ENCODE data around the gene AIM2. TPM values are rescaled to one million over a fixed set of nuclear protein-coding genes. Genes with fewer than 3 reads are reported as not detected.
"Not testable (repeated sequence)": the region's sequence is repeated elsewhere in the genome, so short reads cannot be mapped to it uniquely, and the experiment has no call there.

Gene AIM2, protein sequence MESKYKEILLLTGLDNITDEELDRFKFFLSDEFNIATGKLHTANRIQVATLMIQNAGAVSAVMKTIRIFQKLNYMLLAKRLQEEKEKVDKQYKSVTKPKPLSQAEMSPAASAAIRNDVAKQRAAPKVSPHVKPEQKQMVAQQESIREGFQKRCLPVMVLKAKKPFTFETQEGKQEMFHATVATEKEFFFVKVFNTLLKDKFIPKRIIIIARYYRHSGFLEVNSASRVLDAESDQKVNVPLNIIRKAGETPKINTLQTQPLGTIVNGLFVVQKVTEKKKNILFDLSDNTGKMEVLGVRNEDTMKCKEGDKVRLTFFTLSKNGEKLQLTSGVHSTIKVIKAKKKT
- total RNA-seq, result 1 to 10 TPM in 1 of 2 donors, under 1 TPM in 1; 0.92 to 1.1 TPM
- long read RNA-seq, partial matches to known transcripts, result 0 of 1 reads
- long read RNA-seq, other reads (novel, unspliced or antisense), result 0 of 1 reads

DNA sequence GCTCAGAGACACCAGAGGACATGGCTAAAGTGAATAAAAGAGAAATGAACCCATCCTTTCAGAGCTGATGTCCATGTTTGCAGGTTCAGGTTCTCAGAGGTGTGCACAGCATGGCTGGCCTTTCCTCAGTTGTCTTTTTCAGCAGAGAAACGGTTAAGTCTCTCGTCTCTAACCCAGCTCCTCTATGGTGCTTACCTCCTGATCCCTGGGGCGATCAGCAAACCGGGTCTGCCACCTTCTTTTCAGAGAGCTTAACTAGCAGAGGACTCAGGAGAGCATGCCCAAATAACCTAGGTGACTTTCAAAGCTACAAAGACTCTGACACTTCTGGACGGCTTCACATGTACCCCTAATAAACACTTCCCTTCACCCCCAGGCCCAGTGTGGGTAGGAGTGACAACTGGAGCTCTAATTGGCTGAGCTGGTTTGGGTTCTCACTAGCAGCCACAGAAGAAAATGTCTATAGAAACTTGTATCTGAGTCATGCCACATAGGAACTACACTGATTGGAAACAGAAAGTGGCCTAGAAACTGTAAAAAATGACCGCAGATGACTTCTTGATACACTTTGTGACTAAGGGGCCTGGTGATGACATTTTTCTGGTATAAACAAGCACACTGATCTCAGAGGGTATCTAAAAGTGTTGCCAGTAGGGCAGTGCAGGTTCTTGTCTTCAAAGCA lies at the start of gene AIM2:
AIM2 (minus strand) TSS at position 329 of the 682 bp plus-strand sequence. CDS start 3,267 bp downstream, outside the sequence.
- DNase-seq (no peak), ATAC-seq (peak; percentile 40)
- intact Hi-C loops (cut with DNase I, micrococcal nuclease), result no loop called here

DNA sequence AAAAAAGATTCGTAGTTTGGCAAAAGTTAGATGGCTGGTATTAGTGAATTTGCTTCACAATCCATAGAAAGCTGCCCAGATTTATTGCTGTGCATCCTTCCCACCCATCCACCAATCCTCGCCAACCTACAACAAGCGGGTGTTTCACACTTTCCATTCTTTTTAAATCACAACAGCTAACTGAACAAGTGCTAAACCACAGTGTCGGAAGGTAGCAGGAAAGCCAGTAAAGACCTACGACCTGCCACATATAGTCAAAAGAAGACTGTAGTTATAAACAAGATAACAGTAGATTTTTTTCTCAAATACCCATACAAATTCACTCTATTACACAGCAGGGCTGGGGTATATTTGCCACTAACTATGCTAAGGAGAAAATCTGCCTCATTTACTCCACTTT lies 47.0 kb upstream of the AIM2 start:
- intact Hi-C loops (cut with DNase I, micrococcal nuclease), result no loop called here
- ATAC-seq (no peak), DNase-seq (no peak)

- ATAC-seq (no peak), DNase-seq (no peak)
- intact Hi-C loops (cut with DNase I, micrococcal nuclease), result no loop called here
Measured at GRCh38 chr1:159122005-159122621, 45.5 kb upstream of the AIM2 start.

DNA sequence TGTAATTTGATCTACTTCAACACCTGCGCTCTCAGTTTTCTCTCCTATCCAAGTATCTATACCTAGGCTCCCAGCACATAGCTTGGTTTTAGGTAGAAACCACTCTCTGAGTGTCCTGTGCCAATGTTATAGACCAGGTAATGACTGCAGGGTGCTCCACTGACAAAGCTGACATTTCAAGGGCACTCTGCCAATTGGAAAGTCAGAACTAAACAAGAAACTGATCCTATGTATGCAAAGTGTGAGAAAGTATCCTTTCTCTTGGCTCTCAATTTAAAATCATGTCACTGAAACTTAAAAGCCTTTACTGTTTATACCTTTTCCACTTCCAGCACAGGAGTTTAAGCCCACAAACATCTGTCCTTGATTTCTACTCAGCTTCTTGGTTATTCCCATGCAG lies 45.0 kb upstream of the AIM2 start:
- DNase-seq, result no peak
- no peak for ATAC-seq
- intact Hi-C loops (cut with DNase I, micrococcal nuclease), result no loop called here

GRCh38 chr1:159120317-159120716 lies 43.8 kb upstream of the AIM2 start:
- ATAC-seq (no peak), DNase-seq (no peak)
- intact Hi-C loops (cut with DNase I, micrococcal nuclease), result no loop called here

- intact Hi-C loops (cut with DNase I, micrococcal nuclease), result no loop called here
- no peak for ATAC-seq
- DNase-seq, result no peak
Measured at GRCh38 chr1:159113596-159114433, 37.2 kb upstream of the AIM2 start.

DNA sequence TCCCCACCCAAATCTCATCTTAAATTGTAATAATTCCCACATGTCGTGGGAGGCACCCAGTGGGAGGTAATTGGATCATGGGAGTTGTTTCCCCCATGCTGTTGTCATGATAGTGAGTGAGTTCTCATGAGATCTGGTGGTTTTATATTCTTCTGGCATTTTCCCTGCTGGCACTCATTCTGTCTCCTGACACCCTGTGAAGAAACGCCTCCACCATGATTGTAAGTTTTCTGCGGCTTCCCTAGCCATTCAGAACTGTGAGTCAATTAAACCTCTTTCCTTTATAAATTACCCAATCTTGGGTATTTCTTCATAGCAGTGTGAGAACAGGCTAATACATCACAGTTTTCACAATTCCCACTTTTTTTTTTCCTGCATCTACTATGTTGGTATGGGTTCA lies 26.5 kb upstream of the AIM2 start:
- ATAC-seq; intact Hi-C loops (cut with DNase I, micrococcal nuclease); DNase-seq: not testable (repeated sequence)

GRCh38 chr1:159100589-159100988 lies 24.0 kb upstream of the AIM2 start:
- DNase-seq, result no peak
- intact Hi-C loops (cut with DNase I, micrococcal nuclease), result no loop called here
- no peak for ATAC-seq

GRCh38 chr1:159098596-159098995 lies 22.0 kb upstream of the AIM2 start:
- DNase-seq (no peak), ATAC-seq (no peak)
- intact Hi-C loops (cut with DNase I, micrococcal nuclease), result no loop called here

- ATAC-seq, result no peak
- intact Hi-C loops (cut with DNase I, micrococcal nuclease), result no loop called here
- no peak for DNase-seq
Measured at GRCh38 chr1:159092036-159092760, 15.6 kb upstream of the AIM2 start.

DNA sequence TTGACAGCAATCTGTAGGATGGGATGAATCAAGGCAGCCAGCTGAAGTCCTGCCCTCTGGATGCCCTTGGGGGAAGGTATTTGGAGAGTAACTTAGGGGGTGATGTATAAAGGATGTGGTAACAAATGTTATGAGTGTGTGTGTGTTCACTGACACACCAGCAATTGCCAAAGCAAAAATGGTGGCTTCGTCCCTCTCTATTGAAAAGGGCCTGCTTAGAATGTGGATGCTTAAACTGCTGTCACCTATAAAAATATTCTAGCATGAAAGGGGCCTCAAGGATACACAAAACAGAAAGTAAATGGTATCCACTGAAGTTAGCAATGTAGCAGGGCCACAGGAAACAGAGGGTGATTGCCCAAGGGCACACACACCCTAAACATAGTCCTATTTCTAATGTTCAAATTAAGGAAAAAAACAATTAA lies 15.1 kb upstream of the AIM2 start:
- ATAC-seq, result no peak
- intact Hi-C loops (cut with DNase I, micrococcal nuclease), result no loop called here

GRCh38 chr1:159091180-159091560 lies 14.6 kb upstream of the AIM2 start:
- no peak for DNase-seq
- intact Hi-C loops (cut with DNase I, micrococcal nuclease), result no loop called here
- ATAC-seq, result no peak

More for the DNA sequence above, 15.1 kb upstream of the AIM2 start:
- DNase-seq, result no peak

- DNase-seq (no peak), ATAC-seq (no peak)
- intact Hi-C loops (cut with DNase I, micrococcal nuclease), result no loop called here
Measured at GRCh38 chr1:159090286-159091179, 14.0 kb upstream of the AIM2 start.

GRCh38 chr1:159089184-159089791 lies 12.7 kb upstream of the AIM2 start:
- DNase-seq (no peak), ATAC-seq (no peak)
- intact Hi-C loops (cut with DNase I, micrococcal nuclease), result no loop called here

DNA sequence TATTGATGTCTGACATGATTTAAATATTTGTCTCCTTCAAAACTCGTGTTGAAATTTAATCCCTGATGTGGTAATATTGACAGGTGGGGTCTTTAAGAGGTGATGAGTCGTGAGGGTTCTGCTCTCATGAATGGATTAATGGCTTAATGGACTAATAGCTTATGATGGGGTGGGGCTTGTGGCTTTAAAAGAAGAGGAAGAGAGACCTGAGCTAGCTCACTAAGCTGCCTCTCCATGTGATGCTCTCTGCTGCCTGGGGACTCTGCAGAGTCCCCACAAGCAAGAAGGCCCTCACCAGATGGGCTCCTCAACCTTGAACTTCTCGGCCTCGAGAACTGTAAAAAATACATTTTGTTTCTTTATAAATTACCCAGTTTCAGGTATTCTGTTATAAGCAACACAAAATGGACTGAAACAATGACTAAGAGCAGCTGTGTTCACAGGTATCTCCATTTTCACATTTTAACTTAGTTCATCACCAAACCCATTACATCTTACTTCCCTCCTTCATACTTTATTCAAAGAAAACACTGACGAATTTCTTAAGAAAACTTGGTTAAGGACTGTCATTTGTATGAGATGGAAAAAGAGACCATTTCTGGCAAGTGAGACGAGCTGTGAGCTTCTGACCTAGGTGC lies 12.1 kb upstream of the AIM2 start:
- DNase-seq (no peak), ATAC-seq (no peak)
- intact Hi-C loops (cut with DNase I, micrococcal nuclease), result no loop called here

GRCh38 chr1:159088050-159088449 lies 11.5 kb upstream of the AIM2 start:
- DNase-seq, result no peak
- intact Hi-C loops (cut with DNase I, micrococcal nuclease), result no loop called here
- no peak for ATAC-seq

GRCh38 chr1:159084867-159085266 lies 8.3 kb upstream of the AIM2 start:
- ATAC-seq (no peak), DNase-seq (no peak)
- intact Hi-C loops (cut with DNase I, micrococcal nuclease), result no loop called here

All from left colon (tissue), 2 donors.